ENCODE data around the gene KAZALD1. TPM values are rescaled to one million over a fixed set of nuclear protein-coding genes. Genes with fewer than 3 reads are reported as not detected.

Gene KAZALD1
- under 1 TPM; 0.72 to 0.90 TPM for total RNA-seq

- no peak for TF ChIP-seq CTCF (IDR thresholded peaks at IDR 0.05)
- peak within 1 kb of the TSS; percentile 82 for H3K4me3 Mint-ChIP-seq
- H3K27ac Mint-ChIP-seq = peak within 1 kb of the TSS; percentile 96
- ATAC-seq = no peak
- ChIA-PET POLR2A (interaction anchor here (1.0 to 3.1 kb wide), 2 partner anchors 11 to 19 kb away, joined by 3 to 19 read pairs; no protein-coding TSS in a partner anchor), CTCF (interaction anchor here (0.7 to 23.2 kb wide), 9 partner anchors 10 to 152 kb away, joined by 3 to 655 read pairs (median 6); no protein-coding TSS in a partner anchor)
- H3K27me3 Mint-ChIP-seq = peaks cover 33% of the 10 kb centered on the region
- peaks cover 2% of the 10 kb centered on the region for H3K36me3 Mint-ChIP-seq (ENCODE audit: low read depth)
- DNase-seq = no peak
- no peaks in the 10 kb centered on the region for H3K9me3 Mint-ChIP-seq
- peaks cover 26% of the 10 kb centered on the region for H3K4me1 Mint-ChIP-seq (ENCODE audit: low read depth)
- intact Hi-C loops (cut with micrococcal nuclease) = loop anchor here (2.0 kb wide), 1 partner anchor 43 kb away; no protein-coding TSS in a partner anchor
These were observed at the start of gene KAZALD1 for GRCh38 chr10:101061624-101062231. KAZALD1 (plus strand) TSS chr10:101061989; CDS start chr10:101062593, 604 bp downstream.

GRCh38 chr10:101012525-101013364 is 49.0 kb upstream of the KAZALD1 start:
- H3K27ac Mint-ChIP-seq = no peak overlapping the region
- no peak overlapping the region for H3K4me3 Mint-ChIP-seq
- no peaks in the 10 kb centered on the region for H3K9me3 Mint-ChIP-seq
- TF ChIP-seq CTCF (IDR thresholded peaks at IDR 0.05) = peak; percentile 97
- peaks cover 24% of the 10 kb centered on the region for H3K4me1 Mint-ChIP-seq (ENCODE audit: low read depth)
- CTCF ChIA-PET = interaction anchor here (1.2 to 2.8 kb wide), 4 partner anchors 10 to 30 kb away, joined by 4 to 15 read pairs (median 6); partner anchors contain the start of gene LZTS2
- ATAC-seq (peak; percentile 90), DNase-seq (peak; percentile 92)
- H3K36me3 Mint-ChIP-seq (ENCODE audit: low read depth) = no peaks in the 10 kb centered on the region
- intact Hi-C loops (cut with micrococcal nuclease) = no loop called here
- POLR2A ChIA-PET = interaction anchor here (1.2 kb wide), 1 partner anchor 22 kb away, joined by 4 read pairs; no protein-coding TSS in a partner anchor
- H3K27me3 Mint-ChIP-seq = peaks cover 19% of the 10 kb centered on the region

- H3K27ac Mint-ChIP-seq = no peak overlapping the region
- H3K27me3 Mint-ChIP-seq = peaks cover 25% of the 10 kb centered on the region
These were observed 48.4 kb upstream of the KAZALD1 start for GRCh38 chr10:101013365-101013825.

GRCh38 chr10:101014230-101014884 is 47.4 kb upstream of the KAZALD1 start:
- peak; percentile 48 for ATAC-seq
- Mint-ChIP-seq H3K4me3 (no peak overlapping the region), H3K27ac (no peak overlapping the region), H3K36me3 (ENCODE audit: low read depth) (no peaks in the 10 kb centered on the region), H3K4me1 (ENCODE audit: low read depth) (peaks cover 29% of the 10 kb centered on the region), H3K9me3 (no peaks in the 10 kb centered on the region), H3K27me3 (peaks cover 28% of the 10 kb centered on the region)
- peak; percentile 88 for DNase-seq
- POLR2A ChIA-PET = interaction anchor here (0.6 to 2.0 kb wide), 4 partner anchors 16 to 49 kb away, joined by 3 to 9 read pairs (median 4); partner anchors contain the start of genes PDZD7 and SFXN3
- intact Hi-C loops (cut with micrococcal nuclease) = no loop called here
- CTCF ChIA-PET = interaction anchor here (0.6 to 7.3 kb wide), 29 partner anchors 13 to 453 kb away, joined by 3 to 178 read pairs (median 6); partner anchors contain the start of genes LZTS2, MRPL43, PDZD7 and SEMA4G
- TF ChIP-seq CTCF (IDR thresholded peaks at IDR 0.05) = peak; percentile 63

More at GRCh38 chr10:101013365-101013825, 48.4 kb upstream of the KAZALD1 start:
- Mint-ChIP-seq H3K4me3 (no peak overlapping the region), H3K36me3 (ENCODE audit: low read depth) (no peaks in the 10 kb centered on the region), H3K4me1 (ENCODE audit: low read depth) (peaks cover 26% of the 10 kb centered on the region), H3K9me3 (no peaks in the 10 kb centered on the region)
- POLR2A ChIA-PET = no interaction called here
- CTCF ChIA-PET = interaction anchor here (1.3 to 7.3 kb wide), 13 partner anchors 12 to 343 kb away, joined by 4 to 178 read pairs (median 9); partner anchors contain the start of genes LZTS2, MRPL43, PDZD7 and SEMA4G
- intact Hi-C loops (cut with micrococcal nuclease) = no loop called here
- DNase-seq (no peak), ATAC-seq (no peak)
- TF ChIP-seq CTCF (IDR thresholded peaks at IDR 0.05) = no peak

Measured in activated CD8-positive, alpha-beta T cell treated with anti-CD3 and anti-CD28 coated beads for 36 hours (primary cell).